ENCODE results near the gene MPG.

MPG gene

DNA sequence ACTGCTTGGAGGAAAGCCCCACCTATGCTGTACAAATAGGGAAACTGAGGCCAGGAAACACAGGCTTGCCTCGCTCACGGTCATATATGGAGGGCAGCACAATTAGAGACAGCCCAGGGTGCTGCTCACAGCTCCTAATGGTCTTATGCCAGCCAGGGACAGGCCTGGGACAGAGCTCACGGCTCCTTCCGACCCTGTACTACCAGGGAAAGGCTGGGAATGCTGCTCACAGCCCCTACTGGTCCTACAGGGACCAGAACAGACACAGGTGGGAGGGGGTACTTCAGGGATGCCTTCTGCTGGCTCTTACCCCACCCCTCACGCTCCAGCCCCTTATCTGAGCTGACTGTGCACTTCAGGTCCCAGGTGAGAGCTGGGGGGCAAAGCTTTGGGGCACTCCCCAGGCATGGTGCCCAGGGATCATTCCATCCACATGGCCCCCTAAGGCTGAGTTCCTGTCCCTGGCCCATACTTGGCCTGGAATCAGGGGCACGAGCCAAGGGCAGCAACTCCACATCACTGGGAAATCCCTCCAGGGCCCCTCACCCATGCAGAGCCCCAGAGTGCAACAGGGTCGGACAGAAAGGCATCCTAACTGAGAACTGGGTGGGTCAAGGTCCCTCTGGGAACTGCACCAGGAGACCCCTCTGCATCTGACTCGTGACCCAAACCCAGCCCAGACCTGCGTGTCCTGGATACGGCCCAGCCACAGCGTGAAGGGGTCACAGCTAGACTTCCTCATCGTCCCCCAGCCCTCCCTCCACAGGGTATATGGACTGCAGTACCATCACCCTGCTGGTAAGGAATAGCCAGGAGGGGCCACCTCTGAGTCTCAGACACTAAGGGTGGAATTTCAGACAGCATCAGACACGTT is 11.5 kb upstream of the MPG start:
- no peak for DNase-seq

DNA sequence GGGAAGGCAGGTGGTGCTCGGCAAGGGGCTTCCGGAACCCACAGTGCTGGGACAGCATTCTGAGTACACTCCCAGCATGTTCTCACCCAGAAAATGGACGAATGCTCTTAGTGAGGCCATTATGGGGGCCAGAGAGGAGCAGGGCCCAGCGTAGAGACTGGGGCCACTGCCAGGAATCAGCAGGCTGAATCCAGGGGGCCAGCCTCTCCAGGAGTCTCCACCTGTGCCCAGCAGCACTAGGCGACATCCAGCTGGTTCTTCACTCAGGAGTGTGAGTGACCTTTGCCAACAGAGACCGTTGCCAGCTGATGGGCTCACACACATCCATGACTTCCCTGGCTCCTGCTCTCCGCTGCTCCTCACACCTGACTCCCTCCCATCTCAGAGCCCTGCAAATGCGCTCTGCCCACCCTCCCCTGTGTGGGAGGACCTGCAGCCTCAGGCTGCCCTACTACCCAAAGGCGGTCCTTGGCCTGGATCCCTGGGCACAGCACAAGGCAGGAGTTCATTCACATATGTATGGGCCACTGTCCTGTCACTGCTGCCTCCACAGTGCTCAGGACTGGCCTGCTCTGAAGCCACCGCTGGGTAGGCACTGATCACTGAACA is 10.7 kb upstream of the MPG start:
- DNase-seq = no peak

DNA sequence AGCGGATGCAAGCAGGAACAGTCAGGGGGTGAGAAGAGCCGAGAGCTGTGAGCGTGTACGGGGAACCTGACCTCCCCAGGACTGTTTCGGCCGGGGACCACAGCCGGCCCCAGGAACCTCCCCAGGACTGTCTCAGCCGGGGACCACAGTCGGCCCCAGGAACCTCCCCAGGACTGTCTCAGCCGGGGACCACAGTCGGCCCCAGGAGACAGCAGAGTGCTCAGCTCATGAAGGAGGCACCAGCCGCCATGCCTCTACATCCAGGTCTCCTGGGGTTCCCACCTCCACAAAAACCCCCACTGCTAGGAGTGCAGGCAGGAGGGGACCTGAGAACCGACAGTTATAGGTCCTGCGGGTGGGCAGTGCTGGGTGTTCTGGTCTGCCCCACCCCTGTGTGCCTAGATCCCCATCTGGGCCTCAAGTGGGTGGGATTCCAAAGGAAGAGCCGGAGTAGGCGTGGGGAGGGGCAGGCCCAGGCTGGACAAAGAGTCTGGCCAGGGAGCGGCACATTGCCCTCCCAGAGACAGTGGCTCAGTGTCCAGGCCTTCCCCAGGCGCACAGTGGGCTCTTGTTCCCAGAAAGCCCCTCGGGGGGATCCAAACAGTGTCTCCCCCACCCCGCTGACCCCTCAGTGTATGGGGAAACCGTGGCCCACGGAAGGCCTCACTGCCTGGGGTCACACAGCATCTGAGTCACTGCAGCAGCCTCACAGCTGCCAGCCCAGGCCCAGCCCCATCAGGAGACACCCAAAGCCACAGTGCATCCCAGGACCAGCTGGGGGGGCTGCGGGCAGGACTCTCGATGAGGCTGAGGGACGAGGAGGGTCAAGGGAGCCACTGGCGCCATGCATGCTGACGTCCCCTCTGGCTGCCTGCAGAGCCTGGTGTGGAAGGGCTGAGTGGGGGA is 9.9 kb upstream of the MPG start:
- DNase-seq = no peak

DNA sequence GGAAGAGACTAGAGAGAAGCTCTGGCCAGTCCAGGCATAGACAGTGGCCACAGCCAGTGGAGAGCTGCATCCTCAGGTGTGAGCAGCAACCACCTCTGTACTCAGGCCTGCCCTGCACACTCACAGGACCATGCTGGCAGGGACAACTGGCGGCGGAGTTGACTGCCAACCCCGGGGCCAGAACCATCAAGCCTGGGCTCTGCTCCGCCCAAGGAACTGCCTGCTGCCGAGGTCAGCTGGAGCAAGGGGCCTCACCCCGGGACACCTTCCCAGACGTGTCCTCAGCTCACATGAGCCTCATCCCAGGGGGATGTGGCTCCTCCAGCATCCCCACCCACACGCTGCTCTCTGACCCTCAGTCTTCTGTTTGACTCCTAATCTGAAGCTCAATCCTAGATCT is 8.8 kb upstream of the MPG start:
- DNase-seq = no peak

DNA sequence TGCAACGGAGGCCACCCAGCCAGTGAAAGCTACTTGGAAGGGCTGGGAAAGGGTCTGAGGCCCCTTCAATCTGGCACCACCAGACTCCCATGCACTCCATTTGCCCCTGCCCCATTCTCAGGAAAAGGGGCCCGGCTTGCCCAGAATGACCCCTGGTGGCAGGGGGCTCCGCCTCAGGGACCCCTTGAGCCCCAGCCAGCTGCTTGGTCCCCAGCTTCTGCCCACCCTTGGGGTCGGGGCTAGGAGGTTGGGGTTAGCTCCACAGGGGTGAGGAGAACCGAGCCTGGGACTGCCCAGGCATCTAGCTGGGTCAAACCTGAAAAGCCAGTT is 6.8 kb upstream of the MPG start:
- DNase-seq = no peak

DNA sequence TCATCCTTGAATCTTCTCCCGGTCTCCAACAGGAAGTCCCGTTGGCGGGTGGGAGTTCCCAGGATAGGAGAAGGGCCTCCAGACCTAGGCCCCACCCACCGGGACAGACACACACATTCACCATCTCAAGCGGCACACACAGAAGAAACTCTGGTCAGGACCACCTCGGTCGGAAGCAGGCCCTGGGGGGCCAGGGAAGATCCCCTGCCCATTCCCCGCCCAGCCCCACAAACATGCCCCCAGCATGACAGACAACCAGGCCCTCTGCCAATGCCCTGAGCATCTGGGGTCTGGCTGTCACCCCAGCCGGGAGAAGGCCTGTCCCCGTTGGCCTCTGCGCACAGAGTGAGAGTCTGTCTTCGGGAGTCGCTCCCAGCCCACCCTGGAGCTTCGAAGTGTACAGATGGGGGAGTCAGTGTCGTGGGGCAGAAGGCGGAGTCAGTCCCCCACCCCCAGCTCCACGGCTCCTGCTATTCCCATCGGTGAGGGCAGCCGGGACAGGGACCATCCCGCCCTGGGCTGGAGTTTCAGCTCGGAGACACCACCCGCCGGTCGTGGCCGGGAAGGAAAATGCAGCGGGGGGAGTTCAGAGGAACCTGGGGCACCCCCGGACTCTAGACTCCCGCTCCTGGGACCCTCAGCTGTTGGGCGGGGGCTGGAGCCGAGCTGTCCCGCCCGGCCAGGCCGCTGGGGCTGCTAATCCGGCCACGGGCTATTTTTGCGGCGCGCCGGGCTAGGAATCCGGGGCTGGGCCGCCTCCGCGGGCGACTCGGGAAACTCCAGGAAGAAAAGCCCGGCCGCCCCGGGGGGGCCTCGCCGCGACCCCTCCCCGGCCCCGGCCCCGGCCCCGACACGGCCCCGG is 6.3 kb upstream of the MPG start:
- peak; percentile 73 for DNase-seq

DNA sequence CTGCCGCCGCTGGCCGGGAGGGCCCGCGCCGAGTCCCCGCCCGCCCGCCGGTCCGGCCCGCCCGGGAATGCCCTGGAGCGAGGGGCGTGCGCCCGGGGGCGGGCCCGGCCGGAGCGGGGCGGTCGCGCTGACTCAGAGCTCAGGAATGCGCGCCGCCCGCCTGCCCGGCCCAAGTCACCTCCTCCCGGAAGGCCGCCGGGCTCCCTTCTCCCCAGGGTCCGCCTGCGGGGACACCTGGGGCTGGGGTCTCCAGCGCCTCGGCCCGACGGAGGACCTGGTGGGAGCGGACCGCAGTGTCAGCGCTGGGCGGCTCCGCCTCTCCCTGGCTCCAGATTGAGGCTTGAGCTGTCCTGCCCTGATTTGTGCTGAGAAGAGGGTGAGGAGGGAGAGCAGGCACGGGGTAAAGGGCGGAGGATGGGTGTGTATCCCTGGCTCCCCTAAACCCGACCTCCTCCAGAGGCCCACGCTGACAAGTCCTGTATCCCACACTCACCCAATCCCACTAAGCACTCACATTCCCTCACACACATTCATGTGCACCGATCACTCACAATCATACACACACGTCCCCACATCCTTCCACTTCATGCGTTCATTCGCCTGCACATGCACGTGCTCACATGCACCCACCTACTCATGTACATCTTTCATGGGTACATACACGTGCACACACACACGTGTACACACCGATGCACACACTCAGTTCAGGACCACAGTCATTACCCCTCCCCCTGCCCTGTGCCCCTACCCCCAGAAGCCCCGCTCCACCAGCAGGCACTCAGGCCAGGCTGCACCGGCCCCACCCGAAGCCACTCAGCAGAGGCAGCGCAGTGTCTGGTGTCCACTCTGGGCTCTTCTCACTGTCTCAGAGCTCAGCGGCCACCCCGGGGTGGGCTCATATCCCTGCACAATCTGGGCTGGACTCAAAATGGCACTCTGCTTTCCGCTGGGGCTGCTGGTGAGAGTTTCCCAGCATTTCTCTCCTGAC is 5.2 kb upstream of the MPG start, which contains the start of gene RHBDF1:
TSS of gene RHBDF1 (minus strand) at position 71 of the 988 bp plus-strand sequence. CDS start 7,616 bp downstream, outside the sequence.
- peak; percentile 57 for DNase-seq

DNA sequence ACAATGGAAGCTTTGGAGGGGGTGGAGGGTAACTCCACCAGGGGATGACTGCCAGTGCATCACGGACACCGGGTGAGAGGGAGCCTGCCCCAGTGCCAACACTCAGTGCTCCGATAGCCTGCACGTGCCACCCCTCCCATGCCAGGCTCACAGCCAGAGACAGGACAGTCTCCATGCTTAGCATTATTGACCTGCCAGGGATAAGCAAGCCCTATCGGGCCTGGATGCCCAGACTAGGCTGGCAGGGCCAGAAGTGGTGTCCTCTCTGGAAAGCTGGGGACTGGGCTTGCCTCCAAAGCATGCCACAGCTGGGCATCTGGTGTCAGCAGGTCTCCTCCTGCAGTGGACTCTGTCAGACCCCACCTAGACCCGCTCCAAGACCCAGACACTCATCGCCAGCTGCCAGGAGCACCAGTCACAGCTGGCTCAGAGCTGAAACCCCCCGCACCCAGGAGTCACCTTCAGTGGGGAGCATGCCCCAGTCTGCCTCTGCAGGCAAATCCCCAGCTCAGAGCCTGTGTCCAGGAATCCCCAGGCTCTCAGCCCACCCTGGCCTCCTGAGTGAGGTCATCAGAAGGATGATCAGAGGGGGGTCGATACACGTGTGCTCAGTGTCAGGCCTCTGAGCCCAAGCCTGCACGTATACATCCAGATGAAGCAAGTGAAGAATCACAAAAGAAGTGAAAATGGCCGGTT is 3.8 kb upstream of the MPG start:
- DNase-seq = no peak

DNA sequence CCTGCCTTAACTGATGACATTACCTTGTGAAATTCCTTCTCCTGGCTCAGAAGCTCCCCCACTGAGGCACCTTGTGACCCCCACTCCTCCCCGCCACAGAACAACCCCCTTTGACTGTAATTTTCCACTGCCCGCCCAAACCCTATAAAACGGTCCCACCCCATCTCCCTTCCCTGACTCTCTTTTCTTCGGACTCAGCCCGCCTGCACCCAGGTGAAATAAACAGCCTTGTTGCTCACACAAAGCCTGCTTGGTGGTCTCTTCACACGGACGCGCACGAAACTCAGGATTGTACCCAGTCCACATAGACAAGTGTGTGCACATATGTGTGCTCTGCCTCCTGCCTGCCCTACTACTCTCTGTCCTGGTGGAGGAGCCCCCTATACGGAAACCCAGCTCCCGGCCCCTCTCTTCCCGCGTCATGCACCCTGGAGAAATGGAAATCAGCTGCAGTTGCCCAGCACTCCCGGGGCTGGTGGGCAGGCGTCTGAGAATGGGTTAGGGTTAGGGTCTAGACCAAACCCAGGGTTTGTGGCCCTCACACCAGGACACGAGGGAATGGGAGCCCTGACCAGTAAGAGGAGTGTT is 3.2 kb upstream of the MPG start:
- no peak for DNase-seq

DNA sequence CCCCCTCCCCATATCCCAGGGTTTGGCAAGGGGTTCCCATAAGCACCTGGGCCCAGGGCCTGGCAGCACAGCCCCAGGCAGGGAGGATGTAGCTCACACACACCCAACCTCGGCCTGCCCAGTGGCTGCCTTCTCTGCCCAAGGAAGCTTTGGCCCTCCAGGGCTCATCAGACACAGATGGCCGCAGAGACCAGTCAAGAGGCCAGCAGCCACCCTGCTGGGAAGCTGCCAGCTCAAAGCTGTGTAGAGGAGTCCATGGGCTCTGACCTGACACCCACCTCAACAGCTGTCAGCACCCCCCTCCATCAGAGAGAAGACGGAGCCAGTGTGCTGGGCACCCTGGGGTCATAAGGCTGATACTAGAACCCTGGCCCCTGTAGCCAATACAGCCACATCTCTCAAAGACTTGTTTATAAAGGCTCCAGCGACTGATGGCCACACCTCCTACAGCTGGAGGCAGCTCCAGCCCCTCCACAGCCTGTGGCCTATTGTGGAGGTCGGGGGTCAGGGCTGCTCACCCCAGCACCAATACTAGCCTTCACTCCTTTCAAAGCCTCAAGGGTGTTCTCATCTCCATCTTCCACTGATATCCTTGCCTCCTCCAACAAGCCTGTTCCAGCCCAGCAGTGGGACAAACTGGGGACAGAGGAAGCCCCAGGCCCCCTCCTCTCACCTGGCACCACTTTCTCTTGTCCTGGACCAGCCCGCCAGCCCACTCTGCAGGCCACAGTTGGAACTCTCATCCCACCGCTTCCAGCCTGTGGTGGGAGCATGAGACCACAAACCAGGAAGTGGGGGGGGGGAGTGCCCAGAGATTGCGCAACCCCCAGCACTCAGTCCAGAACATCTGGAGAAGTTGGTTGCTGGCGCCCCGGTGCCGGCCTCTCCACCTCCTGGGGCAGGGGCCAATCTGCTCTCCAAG is 2.2 kb upstream of the MPG start:
- DNase-seq = peak; percentile 88

DNA sequence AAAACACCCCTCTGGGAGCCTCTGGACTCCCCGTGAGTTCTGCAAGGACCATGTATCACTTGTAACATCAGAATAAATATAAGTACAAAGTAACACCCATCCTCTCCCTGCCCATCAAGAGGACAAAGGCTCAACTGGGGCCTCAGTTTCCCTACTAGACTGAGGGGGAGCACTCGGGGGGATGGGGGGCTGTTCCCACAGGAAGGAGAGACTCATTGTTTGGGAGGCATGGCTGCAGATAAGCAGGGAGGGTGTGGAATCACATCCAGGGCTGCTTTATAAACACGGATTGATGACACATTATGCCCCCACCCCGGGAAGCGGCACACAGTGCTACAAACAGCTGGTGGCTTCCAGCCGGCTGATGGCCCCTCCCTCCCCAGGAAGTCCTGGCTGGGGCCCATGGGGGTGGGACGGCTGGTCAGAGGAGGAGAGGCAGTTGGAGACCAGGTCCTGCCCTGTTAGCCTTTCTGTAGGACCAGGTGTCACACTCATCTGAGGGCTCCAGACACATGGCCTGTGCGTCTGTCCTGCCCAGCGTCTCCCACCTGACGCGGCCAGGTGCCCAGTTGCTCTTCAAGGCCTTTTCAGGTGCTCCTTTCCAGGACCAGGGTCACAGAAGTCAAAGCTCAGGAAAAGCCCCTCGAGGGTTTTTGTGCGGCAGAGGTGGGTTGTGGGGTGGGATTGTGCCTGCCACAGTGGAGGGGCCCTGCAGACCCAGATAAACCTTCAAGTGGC is 1.3 kb upstream of the MPG start:
- peak; percentile 73 for DNase-seq

DNA sequence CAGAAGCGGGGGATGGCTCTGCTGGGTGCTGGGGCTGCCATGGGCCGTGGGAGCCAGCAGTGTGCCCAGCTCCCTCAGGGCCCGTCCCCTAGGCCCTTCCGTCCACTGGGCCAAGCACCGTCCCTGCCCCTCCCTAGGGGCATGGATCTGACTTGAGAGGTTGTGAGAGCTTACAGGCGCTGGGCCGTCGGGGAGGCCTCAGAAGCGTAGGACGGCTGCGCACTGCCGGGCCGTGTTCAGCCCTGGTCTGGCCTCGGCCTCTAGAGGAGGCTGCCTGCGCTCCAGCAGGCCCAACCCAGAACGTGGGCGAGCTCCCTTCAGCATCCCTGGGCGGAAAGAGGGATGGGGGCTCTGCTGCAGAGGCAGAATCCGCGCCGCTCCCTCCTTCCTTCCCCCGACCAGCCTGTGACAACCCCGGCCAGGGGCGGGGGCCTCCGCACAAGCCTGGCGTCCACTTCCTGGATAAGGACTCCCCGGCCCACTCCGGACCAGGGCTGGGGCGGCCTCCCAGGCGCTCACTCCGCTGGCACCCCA is 685 bp upstream of the MPG start:
- DNase-seq = peak; percentile 59

DNA sequence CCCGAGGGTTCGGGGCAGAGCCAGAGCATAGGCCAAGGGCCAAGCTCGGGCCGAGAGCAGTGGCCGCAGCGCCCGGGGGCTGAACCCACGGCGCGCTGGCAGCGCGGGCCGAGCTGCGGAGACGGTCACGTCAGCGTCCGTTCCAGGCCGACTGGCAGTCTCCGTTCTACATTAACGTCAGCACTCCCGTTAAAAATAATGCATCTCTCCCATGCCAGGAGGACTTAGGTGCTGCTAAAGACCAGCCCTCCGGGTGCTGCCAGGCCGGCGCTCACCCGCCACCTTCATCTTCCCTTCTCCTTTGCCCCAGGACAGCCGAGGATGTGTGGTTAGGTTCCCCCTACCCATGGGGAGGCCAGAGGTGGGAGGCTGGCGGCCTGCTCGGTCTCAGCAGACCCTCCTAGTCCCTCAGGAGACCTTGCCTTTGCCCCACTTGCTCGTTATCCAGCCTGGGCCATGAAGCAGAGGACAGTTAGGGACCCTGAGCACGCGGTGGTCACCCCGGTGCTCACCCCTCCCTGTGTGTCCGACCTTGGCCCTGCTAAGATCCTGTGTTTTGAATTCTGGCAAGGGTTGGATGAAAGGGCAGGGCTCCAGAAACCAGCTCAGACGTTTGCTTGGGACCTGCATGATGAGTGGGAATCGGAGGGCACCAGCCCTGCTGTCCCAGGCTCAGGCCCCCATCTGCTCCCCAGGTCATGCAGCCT is 572 bp downstream of the MPG start:
- no peak for DNase-seq

DNA sequence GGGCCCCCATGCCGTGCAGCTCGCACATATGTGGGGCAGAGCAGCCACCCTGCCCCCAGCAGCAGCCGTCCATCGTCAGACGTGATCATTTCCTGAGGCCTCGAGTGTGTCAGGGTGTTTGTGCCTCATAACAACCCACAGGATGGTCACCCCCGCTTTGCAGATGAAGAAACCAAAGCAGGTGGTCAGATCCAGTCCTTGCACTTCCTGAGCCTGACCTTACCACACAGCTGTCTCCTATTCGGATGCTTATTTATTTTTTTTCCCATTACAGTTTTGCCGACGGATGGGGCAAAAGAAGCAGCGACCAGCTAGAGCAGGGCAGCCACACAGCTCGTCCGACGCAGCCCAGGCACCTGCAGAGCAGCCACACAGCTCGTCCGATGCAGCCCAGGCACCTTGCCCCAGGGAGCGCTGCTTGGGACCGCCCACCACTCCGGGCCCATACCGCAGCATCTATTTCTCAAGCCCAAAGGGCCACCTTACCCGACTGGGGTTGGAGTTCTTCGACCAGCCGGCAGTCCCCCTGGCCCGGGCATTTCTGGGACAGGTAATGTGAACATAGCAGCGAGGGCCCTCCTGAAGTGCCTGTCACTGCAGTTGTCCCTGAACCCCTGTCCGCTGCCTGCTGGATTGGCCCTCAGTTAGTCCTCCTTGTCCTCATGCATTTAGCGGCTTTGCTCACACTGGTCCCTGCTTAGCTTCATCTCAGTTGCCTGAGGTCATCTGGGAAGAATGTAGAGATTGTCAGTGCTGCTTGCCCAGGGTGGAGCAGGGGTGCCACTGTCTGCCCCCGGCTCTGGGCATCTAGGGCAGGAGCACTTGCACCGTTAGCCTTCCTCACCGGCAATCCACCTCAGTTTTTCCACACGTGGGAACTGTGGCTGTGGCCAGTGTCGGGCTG is 1.4 kb downstream of the MPG start:
- DNase-seq = no peak

DNA sequence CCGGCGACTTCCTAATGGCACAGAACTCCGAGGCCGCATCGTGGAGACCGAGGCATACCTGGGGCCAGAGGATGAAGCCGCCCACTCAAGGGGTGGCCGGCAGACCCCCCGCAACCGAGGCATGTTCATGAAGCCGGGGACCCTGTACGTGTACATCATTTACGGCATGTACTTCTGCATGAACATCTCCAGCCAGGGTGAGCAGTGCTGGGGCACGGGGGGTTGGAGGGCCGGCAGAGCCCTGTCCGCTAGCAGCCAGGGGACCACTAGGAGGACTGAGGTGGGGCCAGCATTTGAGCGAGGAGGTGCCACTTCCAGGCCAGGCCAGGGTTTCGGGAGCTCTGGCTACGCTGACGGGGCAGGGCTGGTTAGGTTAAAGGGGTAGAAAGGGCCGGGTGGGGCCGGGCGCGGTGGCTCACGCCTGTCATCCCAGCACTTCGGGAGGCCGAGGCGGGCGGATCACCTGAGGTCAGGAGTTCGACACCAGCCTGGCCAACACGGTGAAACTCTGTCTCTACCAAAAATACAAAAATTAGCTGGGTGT is 5.1 kb downstream of the MPG start:
- DNase-seq = no peak

Measured in fibroblast of skin of abdomen (primary cell).